Ammon's horn (tissue), 1 donor: ENCODE results near the gene SUPV3L1.
"Not testable (repeated sequence)": the region's sequence is repeated elsewhere in the genome, so short reads cannot be mapped to it uniquely, and the experiment has no call there.

ENCODE experiments used
- DNase-seq: peaks from one replicate; pipeline ENCODE4 v3.0.0-alpha.2; 2016; ENCODE audit warnings: low spot score

Gene SUPV3L1

GRCh38 chr10:69230128-69230527, 50.1 kb downstream of the SUPV3L1 start:
- DNase-seq = no peak

DNA sequence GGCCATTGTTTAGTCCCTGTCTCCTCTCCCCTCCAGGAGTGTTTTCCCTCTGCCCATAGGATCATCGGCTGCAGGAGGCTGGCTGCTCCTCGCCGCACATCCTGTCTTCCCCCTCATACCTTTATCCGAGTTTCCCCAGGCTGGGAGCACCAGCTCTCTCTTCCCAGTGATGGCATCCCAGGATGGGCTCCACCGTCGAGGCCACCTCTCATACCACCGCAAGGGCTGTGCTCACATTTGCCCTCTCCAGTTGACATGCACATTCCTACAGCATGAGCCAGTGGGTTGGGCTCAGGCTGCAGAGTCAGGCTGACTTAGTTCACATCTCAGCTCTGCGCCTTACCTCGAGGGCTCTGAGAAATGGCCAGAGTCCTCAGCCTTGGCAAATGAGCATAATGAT, 52.2 kb downstream of the SUPV3L1 start:
- DNase-seq = no peak

- no peak for DNase-seq
Observed at GRCh38 chr10:69232736-69233480, 52.9 kb downstream of the SUPV3L1 start.

DNA sequence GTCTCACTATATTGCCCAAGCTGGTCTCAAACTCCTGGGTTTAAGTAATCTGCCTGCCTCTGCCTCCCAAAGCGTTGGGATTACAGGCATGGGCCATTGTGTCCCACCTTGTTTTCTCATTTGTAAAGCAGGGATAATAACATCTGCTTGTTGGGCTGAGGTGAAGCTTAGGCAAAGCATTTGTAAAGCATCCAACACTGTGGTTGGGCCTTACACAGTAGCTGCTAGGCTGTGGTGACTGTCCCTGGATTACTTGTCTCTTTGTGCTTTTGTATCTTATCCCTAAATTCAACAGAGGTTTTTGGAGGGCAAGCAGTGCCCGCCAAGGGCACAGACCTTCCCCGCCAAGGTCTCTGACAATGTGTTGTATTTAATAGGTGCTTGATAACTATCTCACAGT, 54.4 kb downstream of the SUPV3L1 start:
- DNase-seq = no peak

GRCh38 chr10:69237528-69238159, 57.6 kb downstream of the SUPV3L1 start:
- peak; percentile 88 for DNase-seq

- no peak for DNase-seq
Observed at GRCh38 chr10:69239136-69239535, 59.1 kb downstream of the SUPV3L1 start.

DNA sequence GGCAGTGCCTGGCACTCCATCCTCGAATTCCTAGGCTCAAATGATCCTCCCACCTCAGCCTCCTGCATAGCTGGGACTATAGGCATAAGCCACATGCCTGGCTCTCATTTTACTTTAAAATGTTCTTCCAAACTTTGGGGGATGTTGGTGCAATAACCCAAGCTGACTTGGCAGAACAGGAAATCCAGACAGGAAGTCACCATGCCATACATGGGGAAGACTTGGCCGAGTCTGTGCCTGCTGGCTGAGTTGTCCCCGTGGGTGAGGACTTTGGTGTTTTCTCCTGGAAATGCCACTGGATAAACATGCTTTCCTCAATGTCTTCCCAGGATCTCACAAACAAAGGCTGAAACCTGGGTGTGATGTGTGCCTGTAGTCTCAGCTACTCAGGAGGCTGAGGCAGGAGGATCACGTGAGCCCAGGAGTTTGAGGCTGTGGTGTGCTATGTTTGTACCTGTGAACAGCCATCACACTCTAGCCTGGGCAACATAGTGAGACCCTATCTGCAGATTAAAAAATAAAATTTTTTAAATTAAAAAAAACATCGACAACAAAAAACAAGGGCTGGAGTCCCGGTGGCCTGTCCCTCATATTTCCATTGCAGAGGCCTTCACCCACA, 59.9 kb downstream of the SUPV3L1 start:
- peak; percentile 36 for DNase-seq

GRCh38 chr10:69240455-69240854, 60.4 kb downstream of the SUPV3L1 start:
- no peak for DNase-seq

DNA sequence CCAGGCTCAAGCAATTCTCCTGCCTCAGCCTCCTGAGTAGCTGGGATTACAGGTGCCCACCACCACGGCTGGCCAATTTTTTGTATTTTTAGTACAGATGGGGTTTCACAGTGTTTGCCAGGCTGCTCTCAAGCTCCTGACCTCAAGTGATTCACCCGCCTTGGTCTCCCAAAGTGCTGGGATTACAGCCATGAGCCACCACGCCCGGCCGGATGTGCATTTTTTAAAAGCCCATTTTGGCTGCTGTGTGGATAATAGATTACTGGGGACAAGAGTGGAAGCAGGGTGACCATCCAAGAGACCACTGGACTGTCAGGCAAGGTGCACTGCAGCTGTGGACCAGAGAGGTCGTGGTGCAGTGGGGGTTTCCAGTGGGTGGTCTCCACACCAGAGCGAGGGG, 61.5 kb downstream of the SUPV3L1 start:
- no peak for DNase-seq

DNA sequence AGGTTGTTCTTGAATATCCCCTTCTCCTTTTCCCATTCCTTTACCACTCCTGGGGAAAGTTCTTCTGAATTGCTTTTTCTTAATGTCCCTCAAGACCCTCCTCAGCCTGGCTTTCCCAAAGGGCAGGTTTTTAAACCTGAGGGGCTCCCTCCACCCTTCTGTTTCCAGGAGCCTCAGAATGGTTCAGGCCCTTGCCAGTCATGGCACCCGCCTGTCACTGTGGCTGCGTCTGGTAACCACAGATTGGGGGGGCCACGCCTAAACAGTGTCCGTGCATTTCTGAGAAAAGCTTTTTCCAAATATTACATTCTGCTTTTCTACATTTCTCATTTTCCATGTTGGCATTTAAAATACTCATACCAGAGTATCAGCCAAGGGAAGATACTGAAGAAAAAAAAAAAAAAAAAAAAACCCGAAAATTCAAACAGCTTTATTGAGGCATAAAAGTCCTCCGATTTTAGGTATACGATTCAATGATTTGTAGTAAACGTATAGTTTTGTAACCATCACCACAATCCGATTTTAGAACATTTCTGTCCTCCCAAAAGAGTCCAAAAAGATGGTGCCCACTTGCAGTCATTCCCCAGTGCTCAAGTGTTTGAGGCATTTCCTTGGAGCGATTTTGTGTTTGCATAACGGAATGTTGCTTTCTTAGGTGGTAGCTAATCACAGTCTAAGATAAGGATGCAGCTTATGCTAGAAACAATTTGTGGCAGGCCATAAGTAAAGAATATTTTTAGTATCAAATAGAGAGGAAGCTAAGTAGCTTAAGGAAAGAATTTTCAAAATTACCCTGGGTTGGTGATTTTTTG, 62.2 kb downstream of the SUPV3L1 start:
- no peak for DNase-seq

GRCh38 chr10:69242852-69243212, 62.8 kb downstream of the SUPV3L1 start:
- peak; percentile 94 for DNase-seq

DNA sequence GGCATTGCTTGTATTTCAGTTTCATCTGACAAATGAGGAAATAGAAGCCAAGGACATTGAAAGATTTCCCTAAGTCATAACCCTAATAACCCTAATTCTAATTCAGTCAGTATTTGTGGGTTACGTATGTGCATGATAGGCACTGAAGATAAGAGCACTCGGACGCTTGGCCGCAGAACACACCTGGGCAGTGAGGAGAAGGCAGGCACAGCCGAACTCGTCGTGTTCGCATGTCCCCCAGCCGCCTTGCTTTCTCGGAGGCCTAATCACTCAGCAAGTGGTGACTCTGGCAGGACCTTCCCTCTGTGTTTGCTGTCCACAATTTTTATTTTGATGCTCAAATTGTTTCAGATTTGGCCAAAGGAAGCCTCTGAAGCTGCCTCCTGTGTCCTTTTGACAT, 63.8 kb downstream of the SUPV3L1 start:
- DNase-seq = no peak

GRCh38 chr10:69246036-69246435, 66.0 kb downstream of the SUPV3L1 start:
- no peak for DNase-seq

DNA sequence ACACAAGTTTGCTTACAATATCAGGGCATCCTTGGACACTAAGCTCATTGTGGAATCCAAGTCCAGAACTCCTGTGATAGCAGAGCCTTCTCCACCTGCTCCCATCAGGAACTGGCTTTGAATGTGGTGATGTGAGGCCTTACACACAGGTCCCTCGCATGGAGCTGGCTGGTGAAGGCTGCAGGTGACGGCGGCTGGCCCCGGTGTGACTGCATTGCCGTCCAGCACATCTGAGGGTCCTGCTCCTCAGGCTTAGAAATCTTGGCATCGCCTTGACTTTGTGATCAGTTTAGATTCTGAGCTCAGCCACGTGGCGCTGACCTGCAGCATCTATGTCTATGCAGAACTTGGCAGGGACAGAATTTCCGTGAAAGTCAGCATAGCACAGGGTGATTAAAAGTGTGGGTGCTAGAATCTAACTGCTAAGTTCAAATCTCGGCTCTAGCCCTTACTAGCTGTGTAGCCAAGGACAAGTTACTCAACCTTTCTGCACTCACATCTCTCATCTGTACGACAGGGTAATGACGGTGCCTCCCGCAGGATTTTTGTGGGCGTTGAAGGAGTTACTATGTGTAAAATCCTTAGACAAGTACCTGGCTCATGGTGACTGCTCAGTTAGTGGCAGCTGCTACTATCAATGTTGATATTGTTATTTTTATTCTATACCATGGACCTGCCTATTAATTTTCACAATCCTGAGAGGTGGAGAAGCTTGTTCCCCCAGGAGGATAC, 66.7 kb downstream of the SUPV3L1 start:
- DNase-seq = no peak

- DNase-seq = no peak
Observed at GRCh38 chr10:69247313-69247710, 67.3 kb downstream of the SUPV3L1 start.

DNA sequence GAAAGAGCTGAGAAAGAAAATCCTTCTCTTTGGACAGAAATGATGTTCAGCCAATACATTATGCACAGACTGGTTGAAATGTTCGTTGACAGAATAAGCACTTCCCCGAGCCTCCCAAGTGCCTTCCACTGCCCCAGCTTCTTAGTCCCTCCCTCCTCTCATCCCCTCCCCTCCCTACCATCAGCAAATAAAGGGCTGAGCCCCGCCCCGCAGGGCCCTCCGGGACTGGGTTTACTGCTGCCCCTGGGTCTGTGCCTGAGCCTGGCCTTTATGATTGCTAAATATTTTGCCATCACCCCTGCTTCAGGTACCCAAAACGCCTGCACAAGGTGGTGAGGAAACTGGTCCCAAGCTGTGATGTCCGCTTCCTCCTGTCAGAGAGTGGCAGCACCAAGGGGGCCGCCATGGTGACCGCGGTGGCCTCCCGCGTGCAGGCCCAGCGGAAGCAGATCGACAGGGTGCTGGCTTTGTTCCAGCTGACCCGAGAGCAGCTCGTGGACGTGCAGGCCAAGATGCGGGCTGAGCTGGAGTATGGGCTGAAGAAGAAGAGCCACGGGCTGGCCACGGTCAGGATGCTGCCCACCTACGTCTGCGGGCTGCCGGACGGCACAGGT, 68.2 kb downstream of the SUPV3L1 start:
- DNase-seq = no peak

- no peak for DNase-seq
Observed at GRCh38 chr10:69250041-69250440, 70.0 kb downstream of the SUPV3L1 start.

DNA sequence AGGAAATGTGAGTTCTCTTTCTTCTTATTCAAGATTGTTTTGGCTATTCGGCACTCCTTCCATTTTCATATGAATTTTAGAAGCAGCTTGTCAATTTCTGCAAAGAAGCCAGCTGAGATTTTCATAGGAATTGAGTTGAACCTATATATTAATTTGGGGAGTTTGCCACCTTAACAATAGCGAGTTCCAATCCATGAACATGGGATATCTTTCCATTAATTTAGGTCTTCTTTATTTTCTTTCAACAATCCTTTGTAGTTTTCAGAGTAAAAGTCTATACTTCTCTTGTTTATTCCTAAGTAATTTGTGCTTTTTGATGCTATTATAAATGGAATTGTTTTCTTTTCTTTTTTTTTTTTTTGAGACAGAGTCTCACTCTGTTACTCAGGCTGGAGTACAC, 71.4 kb downstream of the SUPV3L1 start:
- DNase-seq = not testable (repeated sequence)

DNA sequence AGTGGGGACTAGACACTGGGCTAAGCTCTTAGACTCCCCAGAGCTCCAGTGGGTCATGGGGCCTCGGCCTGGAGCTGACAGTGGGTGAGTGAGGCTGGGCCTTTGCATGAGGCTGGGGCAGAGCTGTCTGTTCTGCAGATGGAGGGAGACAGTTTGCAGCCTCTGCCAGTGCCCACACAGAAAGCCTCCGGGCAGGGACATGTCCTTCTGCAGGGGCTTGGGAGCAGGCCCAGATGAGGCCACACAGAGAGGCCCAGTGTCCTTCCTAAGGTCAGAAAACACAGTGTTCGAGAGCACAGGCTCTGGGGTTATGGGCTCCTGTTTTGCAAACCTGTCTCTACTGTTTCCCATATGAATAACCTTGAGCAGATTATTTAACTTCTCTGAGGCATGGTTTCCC, 73.1 kb downstream of the SUPV3L1 start:
- DNase-seq = no peak

- DNase-seq = no peak
Observed at GRCh38 chr10:69254877-69255276, 74.8 kb downstream of the SUPV3L1 start.
